Testis (tissue), 3 donors: ENCODE results near the gene MTMR6. TPM values are rescaled to one million over a fixed set of nuclear protein-coding genes. Genes with fewer than 3 reads are reported as not detected.

Experiments used
- DNase-seq: peaks from one replicate; pipeline ENCODE4 v3.0.0-alpha.2; 2019
- H3K27ac ChIP-seq, 2 donors: fragments of 200-600 bp; sonication (generic); one replicate each; pipeline ENCODE4 v1.5.1; 2019
- H3K27me3 ChIP-seq: fragments of 200-600 bp; sonication (generic); one replicate; pipeline ENCODE4 v1.5.1; 2019
- H3K36me3 ChIP-seq: fragments of 200-600 bp; sonication (generic); one replicate; pipeline ENCODE4 v1.5.1; 2017; ENCODE audit warnings: low read depth; ENCODE audit errors: missing control alignments
- H3K4me1 ChIP-seq: fragments of 200-600 bp; sonication (generic); one replicate; pipeline ENCODE4 v1.5.1; 2019
- H3K4me3 ChIP-seq, 2 donors: fragments of 200-600 bp; sonication (generic); one replicate each; pipeline ENCODE4 v1.5.1; 2017 to 2019
- H3K9me3 ChIP-seq: fragments of 200-600 bp; sonication (generic); one replicate; pipeline ENCODE4 v1.5.1; 2017
- POLR2A ChIP-seq: fragments of 450-650 bp; IDR thresholded peaks from one replicate; pipeline ENCODE4 v1.6.1; 2017; ENCODE audit warnings: antibody characterized with exemption, mild to moderate bottlenecking, moderate library complexity
- WGBS, 2 donors: methylation state at CpG; one replicate each; pipeline ENCODE4 v1.1.5; 2018; 5-methylcytosine and 5-hydroxymethylcytosine counted together
- intact Hi-C: fragments of 100-400 bp; cut with DNase I; formaldehyde crosslinking; loops from one replicate; pipeline ENCODE4 v1.15.1; 2023; ENCODE audit warnings: low total_unique reads
- polyA plus RNA-seq: library from polyadenylated mRNA; stranded (reverse); fragments of 350-450 nt; fragmentation: Illumina TruSeq; extraction: RNeasy Lipid Tissue Mini Kit (QIAGEN cat#74804); gene quantifications from one replicate; pipeline ENCODE4 v1.2.3, GENCODE V29; 2014; ENCODE audit warnings: low read depth, low replicate concordance; ENCODE audit not compliant: insufficient read depth
- total RNA-seq, 2 donors: library from RNA; depleted of rRNA; stranded (reverse); fragments of >200 nt; gene quantifications; one replicate each; pipeline ENCODE4 v1.2.3, GENCODE V29; 2016
- TF ChIP-seq, protein P1 (sequence below), 3 experiments: fragments of 450-650 bp in 2 of 3; fragments of 200-600 bp in 1 of 3; sonication (generic) in 1 of 3; IDR thresholded peaks; one replicate each; pipeline ENCODE4 v1.5.1; 2016 to 2019; ENCODE audit warnings: antibody characterized with exemption in 3 of 3, mild to moderate bottlenecking in 2 of 3, moderate library complexity in 1 of 3

Gene MTMR6
- total and polyA plus RNA-seq, 3 donors from 2014 or later, result 23.2 to 46.1 (median 24.0) TPM

DNA sequence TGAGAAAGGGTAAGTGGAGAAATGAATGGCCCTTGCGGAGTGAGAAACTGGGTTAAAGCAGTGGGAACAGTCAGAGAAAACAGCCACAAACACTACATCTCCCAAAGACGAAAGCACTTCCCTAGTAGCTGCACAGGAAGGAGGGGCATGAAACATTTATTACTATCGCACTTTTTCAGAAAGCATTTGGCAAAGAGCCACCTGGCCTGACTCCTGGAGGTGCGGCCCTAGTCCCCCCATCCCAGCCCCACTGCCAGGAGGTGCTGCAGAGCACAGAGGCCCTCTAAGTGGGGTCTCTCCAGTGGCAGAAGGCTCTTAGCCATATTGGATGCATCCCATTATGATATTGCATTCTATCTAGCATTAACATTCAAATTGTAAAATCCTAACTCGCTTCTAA, 55.8 kb downstream of the MTMR6 start:
- DNase-seq, result no peak
- Histone ChIP-seq H3K4me3 (no peak overlapping the region), H3K36me3 (no peaks in the 10 kb centered on the region), H3K4me1 (no peaks in the 10 kb centered on the region), H3K27ac (no peak overlapping the region), H3K9me3 (no peaks in the 10 kb centered on the region), H3K27me3 (no peaks in the 10 kb centered on the region)
- WGBS, 2 donors, result 51 to 59% methylated on average over 5 of the region's 5 CpGs
- intact Hi-C loops, result no loop called here
- TF ChIP-seq, protein P1, sequence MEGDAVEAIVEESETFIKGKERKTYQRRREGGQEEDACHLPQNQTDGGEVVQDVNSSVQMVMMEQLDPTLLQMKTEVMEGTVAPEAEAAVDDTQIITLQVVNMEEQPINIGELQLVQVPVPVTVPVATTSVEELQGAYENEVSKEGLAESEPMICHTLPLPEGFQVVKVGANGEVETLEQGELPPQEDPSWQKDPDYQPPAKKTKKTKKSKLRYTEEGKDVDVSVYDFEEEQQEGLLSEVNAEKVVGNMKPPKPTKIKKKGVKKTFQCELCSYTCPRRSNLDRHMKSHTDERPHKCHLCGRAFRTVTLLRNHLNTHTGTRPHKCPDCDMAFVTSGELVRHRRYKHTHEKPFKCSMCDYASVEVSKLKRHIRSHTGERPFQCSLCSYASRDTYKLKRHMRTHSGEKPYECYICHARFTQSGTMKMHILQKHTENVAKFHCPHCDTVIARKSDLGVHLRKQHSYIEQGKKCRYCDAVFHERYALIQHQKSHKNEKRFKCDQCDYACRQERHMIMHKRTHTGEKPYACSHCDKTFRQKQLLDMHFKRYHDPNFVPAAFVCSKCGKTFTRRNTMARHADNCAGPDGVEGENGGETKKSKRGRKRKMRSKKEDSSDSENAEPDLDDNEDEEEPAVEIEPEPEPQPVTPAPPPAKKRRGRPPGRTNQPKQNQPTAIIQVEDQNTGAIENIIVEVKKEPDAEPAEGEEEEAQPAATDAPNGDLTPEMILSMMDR (IDR thresholded peaks at IDR 0.05), result no peak
- no peak for TF ChIP-seq POLR2A

- TF ChIP-seq, protein P1 (IDR thresholded peaks at IDR 0.05), result no peak
- no peak for TF ChIP-seq POLR2A
- WGBS, 2 donors, result 87 to 90% methylated on average over 15 of the region's 15 CpGs
- no peaks in the 10 kb centered on the region for H3K9me3 ChIP-seq
- H3K27ac ChIP-seq, result no peak overlapping the region
- H3K4me3 ChIP-seq, result no peak overlapping the region
- no peak for DNase-seq
- intact Hi-C loops, result no loop called here
- no peaks in the 10 kb centered on the region for H3K4me1 ChIP-seq
- H3K36me3 ChIP-seq, result no peaks in the 10 kb centered on the region
- H3K27me3 ChIP-seq, result no peaks in the 10 kb centered on the region
Measured at GRCh38 chr13:25227690-25228089, 59.6 kb downstream of the MTMR6 start.

GRCh38 chr13:25225970-25226369, 61.3 kb downstream of the MTMR6 start:
- 91 to 95% methylated on average over 4 of the region's 4 CpGs for WGBS, 2 donors
- no peak for DNase-seq
- no peaks in the 10 kb centered on the region for H3K4me1 ChIP-seq
- H3K27me3 ChIP-seq, result no peaks in the 10 kb centered on the region
- H3K36me3 ChIP-seq, result no peaks in the 10 kb centered on the region
- TF ChIP-seq, protein P1 (IDR thresholded peaks at IDR 0.05), result no peak
- TF ChIP-seq POLR2A, result no peak
- intact Hi-C loops, result no loop called here
- H3K9me3 ChIP-seq, result no peaks in the 10 kb centered on the region
- H3K4me3 ChIP-seq, result no peak overlapping the region
- H3K27ac ChIP-seq, result no peak overlapping the region

GRCh38 chr13:25224151-25224550, 63.1 kb downstream of the MTMR6 start:
- Histone ChIP-seq H3K4me3 (no peak overlapping the region), H3K27ac (no peak overlapping the region), H3K36me3 (no peaks in the 10 kb centered on the region), H3K4me1 (no peaks in the 10 kb centered on the region), H3K9me3 (no peaks in the 10 kb centered on the region), H3K27me3 (no peaks in the 10 kb centered on the region)
- DNase-seq, result no peak
- TF ChIP-seq, protein P1 (IDR thresholded peaks at IDR 0.05), result no peak
- TF ChIP-seq POLR2A, result no peak
- intact Hi-C loops, result no loop called here
- 91 to 92% methylated on average over 8 to 9 of the region's 9 CpGs for WGBS, 2 donors

DNA sequence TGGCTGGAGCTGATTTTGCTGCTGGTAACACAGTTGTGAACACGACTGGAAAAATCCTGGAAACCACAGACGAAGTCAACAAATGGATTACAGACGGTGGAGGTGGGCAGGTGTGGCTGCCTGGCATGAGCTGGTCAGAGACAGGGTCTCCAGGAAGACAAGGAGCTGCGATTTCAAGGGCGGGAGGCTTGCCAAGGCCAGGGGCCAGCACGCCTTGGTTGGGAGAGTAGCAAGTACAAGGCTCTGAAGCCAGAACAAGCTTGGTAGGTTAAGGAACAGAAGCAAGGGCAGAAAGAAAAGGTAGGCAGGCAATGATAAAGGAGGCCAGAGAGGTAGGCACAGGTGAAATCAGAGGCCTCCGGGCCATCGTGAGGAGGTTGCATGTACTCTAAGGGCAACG, 64.5 kb downstream of the MTMR6 start:
- intact Hi-C loops, result no loop called here
- H3K27ac ChIP-seq, result no peak overlapping the region
- no peaks in the 10 kb centered on the region for H3K27me3 ChIP-seq
- H3K4me3 ChIP-seq, result no peak overlapping the region
- H3K36me3 ChIP-seq, result no peaks in the 10 kb centered on the region
- DNase-seq, result no peak
- H3K9me3 ChIP-seq, result no peaks in the 10 kb centered on the region
- H3K4me1 ChIP-seq, result no peaks in the 10 kb centered on the region
- WGBS, 2 donors, result 86 to 89% methylated on average over 9 of the region's 9 CpGs
- no peak for TF ChIP-seq POLR2A
- TF ChIP-seq, protein P1 (IDR thresholded peaks at IDR 0.05), result no peak
